PC-9 (cell line): ENCODE data around the gene SPATA3.

Source experiments
- EZH2 ChIP-seq: fragments of 200-600 bp; sonication (generic); IDR thresholded peaks from 2 replicates; pipeline ENCODE4 v1.8.0; 2017; ENCODE audit warnings: antibody characterized with exemption, low read depth
- TF ChIP-seq, protein P1 (sequence below): fragments of 200-600 bp; sonication (generic); conservative IDR thresholded peaks from 2 replicates; pipeline ENCODE4 v1.6.1; 2017; ENCODE audit warnings: mixed run types, antibody characterized with exemption, mild to moderate bottlenecking, moderate library complexity

GRCh38 chr2:230947235-230947576 lies 48.7 kb upstream of the SPATA3 start:
- TF ChIP-seq, protein P1, sequence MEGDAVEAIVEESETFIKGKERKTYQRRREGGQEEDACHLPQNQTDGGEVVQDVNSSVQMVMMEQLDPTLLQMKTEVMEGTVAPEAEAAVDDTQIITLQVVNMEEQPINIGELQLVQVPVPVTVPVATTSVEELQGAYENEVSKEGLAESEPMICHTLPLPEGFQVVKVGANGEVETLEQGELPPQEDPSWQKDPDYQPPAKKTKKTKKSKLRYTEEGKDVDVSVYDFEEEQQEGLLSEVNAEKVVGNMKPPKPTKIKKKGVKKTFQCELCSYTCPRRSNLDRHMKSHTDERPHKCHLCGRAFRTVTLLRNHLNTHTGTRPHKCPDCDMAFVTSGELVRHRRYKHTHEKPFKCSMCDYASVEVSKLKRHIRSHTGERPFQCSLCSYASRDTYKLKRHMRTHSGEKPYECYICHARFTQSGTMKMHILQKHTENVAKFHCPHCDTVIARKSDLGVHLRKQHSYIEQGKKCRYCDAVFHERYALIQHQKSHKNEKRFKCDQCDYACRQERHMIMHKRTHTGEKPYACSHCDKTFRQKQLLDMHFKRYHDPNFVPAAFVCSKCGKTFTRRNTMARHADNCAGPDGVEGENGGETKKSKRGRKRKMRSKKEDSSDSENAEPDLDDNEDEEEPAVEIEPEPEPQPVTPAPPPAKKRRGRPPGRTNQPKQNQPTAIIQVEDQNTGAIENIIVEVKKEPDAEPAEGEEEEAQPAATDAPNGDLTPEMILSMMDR, result no peak
- TF ChIP-seq EZH2, result no peak
